GM23338 (cell line): ENCODE data around the gene DYNC1LI2. TPM values are rescaled to one million over a fixed set of nuclear protein-coding genes. Genes with fewer than 3 reads are reported as not detected.
A peak's percentile ranks its signal among the peaks of the same experiment; 100 is the strongest.

Experiments used
- ATAC-seq: fragments of 200-7000 bp; cut with Tn5 transposase; 3 replicates; pipeline ENCODE4 v1.9.1; 2020
- DNase-seq: peaks from one replicate; pipeline ENCODE4 v3.0.0-alpha.2; 2015; ENCODE audit warnings: low spot score
- H2AFZ ChIP-seq: fragments of 200-600 bp; sonication (generic); 2 replicates; pipeline ENCODE4 v1.8.0; 2016; ENCODE audit warnings: antibody characterized with exemption, mild to moderate bottlenecking, moderate library complexity
- H3F3A ChIP-seq: fragments of 200-600 bp; sonication (generic); replicated peaks from 2 replicates; pipeline ENCODE4 v1.8.0; 2017; ENCODE audit warnings: antibody characterized with exemption, mixed run types, low read depth
- H3K27ac ChIP-seq: fragments of 200-600 bp; sonication (generic); 2 replicates; pipeline ENCODE4 v1.6.1; 2016; ENCODE audit warnings: low read depth
- H3K27me3 ChIP-seq: fragments of 200-600 bp; sonication (generic); 2 replicates; pipeline ENCODE4 v1.8.0; 2016; ENCODE audit warnings: mild to moderate bottlenecking, mixed run types, moderate library complexity; ENCODE audit not compliant: insufficient read depth
- H3K36me3 ChIP-seq: fragments of 200-600 bp; sonication (generic); 2 replicates; pipeline ENCODE4 v1.8.0; 2016; ENCODE audit warnings: mild to moderate bottlenecking; ENCODE audit not compliant: insufficient read depth
- H3K4me1 ChIP-seq: fragments of 200-600 bp; sonication (generic); 2 replicates; pipeline ENCODE4 v1.8.0; 2016; ENCODE audit warnings: mild to moderate bottlenecking, moderate library complexity; ENCODE audit not compliant: insufficient read depth
- H3K4me2 ChIP-seq: fragments of 200-600 bp; sonication (generic); 2 replicates; pipeline ENCODE4 v1.7.1; 2017; ENCODE audit warnings: mixed run types
- H3K4me3 ChIP-seq: fragments of 200-600 bp; sonication (generic); 2 replicates; pipeline ENCODE4 v1.6.1; 2016; ENCODE audit warnings: mixed run types
- H3K79me2 ChIP-seq: fragments of 200-600 bp; sonication (generic); replicated peaks from 2 replicates; pipeline ENCODE4 v1.8.0; 2017; ENCODE audit warnings: mild to moderate bottlenecking; ENCODE audit not compliant: insufficient read depth
- H3K9me2 ChIP-seq: fragments of 200-600 bp; sonication (generic); 2 replicates; pipeline ENCODE4 v1.8.0; 2017; ENCODE audit not compliant: insufficient read depth
- H4K20me1 ChIP-seq: fragments of 200-600 bp; sonication (generic); replicated peaks from 2 replicates; pipeline ENCODE4 v1.8.0; 2017; ENCODE audit warnings: mild to moderate bottlenecking; ENCODE audit not compliant: insufficient read depth
- H3K27ac Mint-ChIP-seq: 2 replicates; pipeline ENCODE4 v1.8.0; 2020; ENCODE audit warnings: inconsistent platforms, mild to moderate bottlenecking, moderate library complexity, mixed read lengths
- H3K27me3 Mint-ChIP-seq: 3 replicates; pipeline ENCODE4 v1.8.0; 2022; ENCODE audit warnings: low read depth, mild to moderate bottlenecking, moderate library complexity, mixed read lengths, inconsistent platforms; ENCODE audit not compliant: insufficient read depth, poor library complexity
- H3K36me3 Mint-ChIP-seq: 3 replicates; pipeline ENCODE4 v1.8.0; 2021; ENCODE audit warnings: low read depth, mild to moderate bottlenecking, inconsistent platforms, moderate library complexity, mixed read lengths
- H3K4me1 Mint-ChIP-seq: 3 replicates; pipeline ENCODE4 v1.8.0; 2020; ENCODE audit warnings: mild to moderate bottlenecking, inconsistent platforms, mixed read lengths
- H3K4me3 Mint-ChIP-seq: 3 replicates; pipeline ENCODE4 v1.8.0; 2021; ENCODE audit warnings: moderate library complexity, mild to moderate bottlenecking, inconsistent platforms, mixed read lengths
- H3K9me3 Mint-ChIP-seq: 3 replicates; pipeline ENCODE4 v1.8.0; 2020; ENCODE audit warnings: moderate library complexity, mild to moderate bottlenecking, inconsistent platforms, mixed read lengths
- CREB1 ChIP-seq: fragments of 250-450 bp; sonication (Bioruptor Pico); IDR thresholded peaks from 2 replicates; pipeline ENCODE4 v1.5.0; 2020; ENCODE audit warnings: low read depth, mild to moderate bottlenecking, moderate library complexity
- CTCF ChIP-seq, 2 experiments: fragments of 200-600 bp in 1 of 2; sonication (generic) in 1 of 2; conservative IDR thresholded peaks; 2 replicates each; pipeline versions ENCODE4 v1.5.1 to v1.6.1; 2016 to 2017; ENCODE audit warnings: antibody characterized with exemption in 2 of 2, low read depth in 2 of 2, mild to moderate bottlenecking in 2 of 2, moderate library complexity in 1 of 2
- EZH2 ChIP-seq: fragments of 200-600 bp; sonication (generic); IDR thresholded peaks from one replicate; pipeline ENCODE4 v1.8.0; 2017; ENCODE audit warnings: antibody characterized with exemption, mild to moderate bottlenecking, low read depth; ENCODE audit not compliant: unreplicated experiment
- EZH2phosphoT487 ChIP-seq: fragments of 200-600 bp; sonication (generic); IDR thresholded peaks from one replicate; pipeline ENCODE4 v1.8.1; 2018; ENCODE audit warnings: antibody characterized with exemption; ENCODE audit not compliant: unreplicated experiment
- JUNB ChIP-seq: IDR thresholded peaks from one replicate; pipeline ENCODE4 v1.6.1; 2016; ENCODE audit warnings: antibody characterized with exemption; ENCODE audit not compliant: unreplicated experiment
- POLR2AphosphoS5 ChIP-seq: IDR thresholded peaks from 2 replicates; pipeline ENCODE4 v1.6.1; 2016; ENCODE audit warnings: antibody characterized with exemption, low read depth
- STAT1 ChIP-seq: IDR thresholded peaks from one replicate; pipeline ENCODE4 v1.6.1; 2016; ENCODE audit warnings: antibody characterized with exemption; ENCODE audit not compliant: unreplicated experiment
- ZNF114 ChIP-seq: fragments of 250-450 bp; sonication (Bioruptor Pico); IDR thresholded peaks from 2 replicates; pipeline ENCODE4 v1.5.0; 2020; ENCODE audit warnings: mild to moderate bottlenecking, moderate library complexity
- ZNF331 ChIP-seq: fragments of 250-450 bp; sonication (Bioruptor Pico); IDR thresholded peaks from 2 replicates; pipeline ENCODE4 v1.5.0; 2020; ENCODE audit warnings: low read depth, mild to moderate bottlenecking, moderate library complexity
- ZNF462 ChIP-seq: fragments of 250-450 bp; sonication (Bioruptor Pico); IDR thresholded peaks from 2 replicates; pipeline ENCODE4 v1.5.0; 2020; ENCODE audit warnings: mild to moderate bottlenecking, moderate library complexity
- polyA plus RNA-seq: library from polyadenylated mRNA; unstranded; fragments of >200 nt; fragmentation: Nextera tagmentation; extraction: Ambion mirVana; gene quantifications from 2 replicates; pipeline ENCODE4 v1.2.1, GENCODE V29; 2016
- total RNA-seq: library from RNA; depleted of rRNA; stranded (reverse); fragments of >200 nt; shearing (Covaris generic); gene quantifications from 2 replicates; pipeline ENCODE4 v1.2.3, GENCODE V29; 2014
- TF ChIP-seq, protein P1 (sequence below): IDR thresholded peaks from 2 replicates; pipeline ENCODE4 v1.6.1; 2016; ENCODE audit warnings: antibody characterized with exemption
- TF ChIP-seq, protein P2 (sequence below): IDR thresholded peaks from one replicate; pipeline ENCODE4 v1.6.1; 2018; ENCODE audit warnings: antibody characterized with exemption; ENCODE audit not compliant: unreplicated experiment

Gene DYNC1LI2
- total and polyA plus RNA-seq, 2 experiments from 2014 or later, result 73.9 to 85.9 TPM

DNA sequence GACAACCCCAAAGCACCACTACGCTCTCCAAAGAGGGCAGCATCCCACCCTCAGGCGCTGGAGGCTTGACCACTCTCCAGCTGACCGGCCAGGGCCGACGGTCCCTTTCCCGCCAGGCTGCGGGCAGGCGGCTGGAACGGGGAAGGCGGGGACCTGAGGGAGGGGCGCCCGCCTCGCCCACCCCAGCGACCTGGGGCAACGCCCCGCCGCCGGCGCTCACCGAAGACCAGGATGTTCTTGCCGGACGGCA, 431 bp downstream of the DYNC1LI2 start:
- Histone ChIP-seq H3F3A (no peaks in the 10 kb centered on the region; the same call in 1 of the 2 replicates), H3K4me2 (peak overlapping the region; percentile 98), H3K36me3 (peaks cover 29% of the 10 kb centered on the region), H3K4me1 (peaks cover 10% of the 10 kb centered on the region), H3K27ac (peak overlapping the region; percentile 79; the same call in 1 of the 2 replicates), H3K4me3 (peak overlapping the region; percentile 98), H3K27me3 (no peaks in the 10 kb centered on the region), H3K9me2 (no peaks in the 10 kb centered on the region), H4K20me1 (peaks cover 30% of the 10 kb centered on the region), H2AFZ (peak overlapping the region; percentile 85), H3K79me2 (peaks cover 52% of the 10 kb centered on the region)
- Mint-ChIP-seq H3K27ac (peak overlapping the region; percentile 90), H3K4me3 (peak overlapping the region; percentile 91), H3K4me1 (peaks cover 22% of the 10 kb centered on the region), H3K9me3 (no peaks in the 10 kb centered on the region), H3K36me3 (peaks cover 46% of the 10 kb centered on the region), H3K27me3 (peaks cover 2% of the 10 kb centered on the region)
- ATAC-seq, result peak; percentile 72
- DNase-seq, result peak; percentile 50
- TF ChIP-seq, protein P1, sequence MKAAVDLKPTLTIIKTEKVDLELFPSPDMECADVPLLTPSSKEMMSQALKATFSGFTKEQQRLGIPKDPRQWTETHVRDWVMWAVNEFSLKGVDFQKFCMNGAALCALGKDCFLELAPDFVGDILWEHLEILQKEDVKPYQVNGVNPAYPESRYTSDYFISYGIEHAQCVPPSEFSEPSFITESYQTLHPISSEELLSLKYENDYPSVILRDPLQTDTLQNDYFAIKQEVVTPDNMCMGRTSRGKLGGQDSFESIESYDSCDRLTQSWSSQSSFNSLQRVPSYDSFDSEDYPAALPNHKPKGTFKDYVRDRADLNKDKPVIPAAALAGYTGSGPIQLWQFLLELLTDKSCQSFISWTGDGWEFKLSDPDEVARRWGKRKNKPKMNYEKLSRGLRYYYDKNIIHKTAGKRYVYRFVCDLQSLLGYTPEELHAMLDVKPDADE, result no peak
- TF ChIP-seq, protein P2, sequence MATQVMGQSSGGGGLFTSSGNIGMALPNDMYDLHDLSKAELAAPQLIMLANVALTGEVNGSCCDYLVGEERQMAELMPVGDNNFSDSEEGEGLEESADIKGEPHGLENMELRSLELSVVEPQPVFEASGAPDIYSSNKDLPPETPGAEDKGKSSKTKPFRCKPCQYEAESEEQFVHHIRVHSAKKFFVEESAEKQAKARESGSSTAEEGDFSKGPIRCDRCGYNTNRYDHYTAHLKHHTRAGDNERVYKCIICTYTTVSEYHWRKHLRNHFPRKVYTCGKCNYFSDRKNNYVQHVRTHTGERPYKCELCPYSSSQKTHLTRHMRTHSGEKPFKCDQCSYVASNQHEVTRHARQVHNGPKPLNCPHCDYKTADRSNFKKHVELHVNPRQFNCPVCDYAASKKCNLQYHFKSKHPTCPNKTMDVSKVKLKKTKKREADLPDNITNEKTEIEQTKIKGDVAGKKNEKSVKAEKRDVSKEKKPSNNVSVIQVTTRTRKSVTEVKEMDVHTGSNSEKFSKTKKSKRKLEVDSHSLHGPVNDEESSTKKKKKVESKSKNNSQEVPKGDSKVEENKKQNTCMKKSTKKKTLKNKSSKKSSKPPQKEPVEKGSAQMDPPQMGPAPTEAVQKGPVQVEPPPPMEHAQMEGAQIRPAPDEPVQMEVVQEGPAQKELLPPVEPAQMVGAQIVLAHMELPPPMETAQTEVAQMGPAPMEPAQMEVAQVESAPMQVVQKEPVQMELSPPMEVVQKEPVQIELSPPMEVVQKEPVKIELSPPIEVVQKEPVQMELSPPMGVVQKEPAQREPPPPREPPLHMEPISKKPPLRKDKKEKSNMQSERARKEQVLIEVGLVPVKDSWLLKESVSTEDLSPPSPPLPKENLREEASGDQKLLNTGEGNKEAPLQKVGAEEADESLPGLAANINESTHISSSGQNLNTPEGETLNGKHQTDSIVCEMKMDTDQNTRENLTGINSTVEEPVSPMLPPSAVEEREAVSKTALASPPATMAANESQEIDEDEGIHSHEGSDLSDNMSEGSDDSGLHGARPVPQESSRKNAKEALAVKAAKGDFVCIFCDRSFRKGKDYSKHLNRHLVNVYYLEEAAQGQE, result no peak
- no peak for TF ChIP-seq CREB1 (CRISPR knock-in tag)
- TF ChIP-seq ZNF462 (CRISPR knock-in tag), result no peak
- no peak for TF ChIP-seq EZH2phosphoT487
- TF ChIP-seq EZH2, result no peak
- TF ChIP-seq ZNF114 (CRISPR knock-in tag), result no peak
- no peak for TF ChIP-seq STAT1
- TF ChIP-seq CTCF (conservative IDR thresholded peaks at IDR 0.05; ENCODE audit: low read depth in 2 of 2), result no peak
- no peak for TF ChIP-seq JUNB
- TF ChIP-seq POLR2AphosphoS5, result no peak
- TF ChIP-seq ZNF331 (CRISPR knock-in tag), result no peak
